ENCODE results near the gene FSIP1. TPM values are rescaled to one million over a fixed set of nuclear protein-coding genes. Genes with fewer than 3 reads are reported as not detected.
A peak's percentile ranks its signal among the peaks of the same experiment; 100 is the strongest.

Gene FSIP1
- total RNA-seq, 3 donors from 2014 or later: 0.22 to 0.69 (median 0.38) TPM

DNA sequence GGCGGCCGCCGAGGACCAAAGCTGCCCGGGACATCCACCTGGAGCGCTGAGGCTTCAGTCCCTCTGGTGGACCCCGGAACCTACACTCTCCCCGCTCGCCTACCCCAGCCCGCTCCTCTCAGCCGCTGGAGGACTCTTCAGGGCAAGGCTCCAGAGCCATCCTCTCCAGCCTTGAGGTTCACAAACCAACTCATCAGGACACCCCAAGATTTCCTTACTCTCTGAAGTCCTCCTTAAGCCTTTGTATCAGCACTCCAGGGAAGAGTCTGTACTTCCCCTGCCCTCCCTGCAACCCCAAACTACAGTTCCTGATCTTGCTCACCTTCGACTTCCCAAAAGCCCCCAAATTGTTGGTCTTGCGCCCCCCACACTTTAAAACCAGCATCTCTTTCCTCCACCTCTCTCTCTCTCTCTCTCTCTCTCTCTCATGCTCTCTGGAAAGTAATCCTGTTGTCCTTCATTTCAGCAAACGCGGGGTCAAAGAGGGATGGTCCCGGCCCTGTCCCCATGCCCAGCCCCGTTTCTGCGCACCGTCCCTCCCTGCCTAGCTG, 201.3 kb downstream of the FSIP1 start:
- H3K4me3 Mint-ChIP-seq: peak overlapping the region; percentile 52
- DNase-seq (no peak), ATAC-seq (peak; percentile 3 to 20)
- H3K27me3 Mint-ChIP-seq (ENCODE audit: low read depth): peaks cover 42% of the 10 kb centered on the region
- H3K9me3 Mint-ChIP-seq: no peaks in the 10 kb centered on the region
- peaks cover 18% of the 10 kb centered on the region for H3K4me1 Mint-ChIP-seq (ENCODE audit: low read depth)
- H3K36me3 Mint-ChIP-seq (ENCODE audit: insufficient read depth): no peaks in the 10 kb centered on the region

DNA sequence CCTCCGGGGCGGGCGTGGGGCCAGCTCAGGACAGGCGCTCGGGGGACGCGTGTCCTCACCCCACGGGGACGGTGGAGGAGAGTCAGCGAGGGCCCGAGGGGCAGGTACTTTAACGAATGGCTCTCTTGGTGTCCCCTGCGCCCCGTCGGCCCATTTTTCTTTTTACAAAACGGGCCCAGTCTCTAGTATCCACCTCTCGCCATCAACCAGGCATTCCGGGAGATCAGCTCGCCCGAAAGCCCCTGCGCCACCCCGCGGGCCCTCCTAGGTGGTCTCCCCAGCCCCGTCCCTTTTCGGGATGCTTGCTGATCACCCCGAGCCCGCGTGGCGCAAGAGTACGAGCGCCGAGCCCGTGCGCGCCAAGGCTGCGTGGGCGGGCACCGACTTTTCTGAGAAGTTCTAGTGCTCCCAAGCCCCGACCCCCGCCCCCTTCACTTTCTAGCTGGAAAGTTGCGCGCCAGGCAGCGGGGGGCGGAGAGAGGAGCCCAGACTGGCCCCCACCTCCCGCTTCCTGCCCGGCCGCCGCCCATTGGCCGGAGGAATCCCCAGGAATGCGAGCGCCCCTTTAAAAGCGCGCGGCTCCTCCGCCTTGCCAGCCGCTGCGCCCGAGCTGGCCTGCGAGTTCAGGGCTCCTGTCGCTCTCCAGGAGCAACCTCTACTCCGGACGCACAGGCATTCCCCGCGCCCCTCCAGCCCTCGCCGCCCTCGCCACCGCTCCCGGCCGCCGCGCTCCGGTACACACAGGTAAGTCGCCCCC, 202.0 kb downstream of the FSIP1 start, which contains the start of gene THBS1:
Gene THBS1 (plus strand): TSS at position 595 of the 757 bp plus-strand sequence. CDS start 779 bp downstream, outside the sequence.
- Mint-ChIP-seq H3K4me1 (ENCODE audit: low read depth) (peaks cover 18% of the 10 kb centered on the region), H3K36me3 (ENCODE audit: insufficient read depth) (no peaks in the 10 kb centered on the region), H3K9me3 (no peaks in the 10 kb centered on the region), H3K4me3 (peak within 1 kb of the TSS; percentile 52), H3K27me3 (ENCODE audit: low read depth) (peaks cover 48% of the 10 kb centered on the region)
- DNase-seq: peak; percentile 39
- peak; percentile 36 to 46 for ATAC-seq

GRCh38 chr15:39580117-39580484, 202.5 kb downstream of the FSIP1 start:
- H3K27me3 Mint-ChIP-seq (ENCODE audit: low read depth): peaks cover 53% of the 10 kb centered on the region
- ATAC-seq (peak; percentile 86 to 93), DNase-seq (peak; percentile 79)
- no peaks in the 10 kb centered on the region for H3K9me3 Mint-ChIP-seq
- H3K4me3 Mint-ChIP-seq: peak overlapping the region; percentile 52
- H3K36me3 Mint-ChIP-seq (ENCODE audit: insufficient read depth): no peaks in the 10 kb centered on the region
- H3K4me1 Mint-ChIP-seq (ENCODE audit: low read depth): peaks cover 15% of the 10 kb centered on the region

GRCh38 chr15:39579487-39580116, 203.0 kb downstream of the FSIP1 start:
- H3K4me3 Mint-ChIP-seq: peak overlapping the region; percentile 52
- H3K9me3 Mint-ChIP-seq: no peaks in the 10 kb centered on the region
- peaks cover 15% of the 10 kb centered on the region for H3K4me1 Mint-ChIP-seq (ENCODE audit: low read depth)
- no peak for ATAC-seq
- H3K27me3 Mint-ChIP-seq (ENCODE audit: low read depth): peaks cover 56% of the 10 kb centered on the region
- no peaks in the 10 kb centered on the region for H3K36me3 Mint-ChIP-seq (ENCODE audit: insufficient read depth)
- no peak for DNase-seq

DNA sequence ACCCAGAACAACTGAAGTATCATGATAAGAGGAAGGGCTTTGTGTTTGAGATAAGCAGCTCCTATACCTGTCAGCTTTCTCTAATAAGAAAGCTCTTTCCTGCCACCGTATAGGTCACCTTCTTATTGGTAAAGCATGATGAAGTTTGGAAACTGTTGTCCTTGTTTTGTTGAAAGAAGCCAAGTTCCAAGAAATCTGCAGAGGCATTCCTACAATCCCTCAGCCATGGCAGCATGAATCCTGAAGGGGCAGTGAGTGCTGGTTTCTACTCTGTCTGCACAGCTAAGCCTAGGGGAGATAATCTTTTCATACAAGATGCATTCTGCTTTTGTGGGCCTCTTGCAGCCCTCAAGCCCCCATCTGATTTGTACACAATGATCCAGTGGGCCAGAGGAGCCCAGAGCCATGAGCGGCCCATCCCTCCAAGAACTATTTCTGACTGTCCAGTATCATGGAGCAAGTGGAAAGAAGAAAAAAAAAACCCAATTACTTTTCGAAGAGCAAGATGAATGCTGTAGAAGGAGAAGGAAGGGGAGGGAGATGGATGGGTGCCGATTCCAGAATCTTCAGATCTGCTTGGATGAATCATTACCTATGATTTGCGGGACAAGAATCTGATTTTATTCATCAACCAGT, 203.7 kb downstream of the FSIP1 start:
- no peaks in the 10 kb centered on the region for H3K36me3 Mint-ChIP-seq (ENCODE audit: insufficient read depth)
- no peak for DNase-seq
- H3K4me3 Mint-ChIP-seq: no peak overlapping the region
- no peak for ATAC-seq
- H3K9me3 Mint-ChIP-seq: no peaks in the 10 kb centered on the region
- peaks cover 15% of the 10 kb centered on the region for H3K4me1 Mint-ChIP-seq (ENCODE audit: low read depth)
- peaks cover 57% of the 10 kb centered on the region for H3K27me3 Mint-ChIP-seq (ENCODE audit: low read depth)

GRCh38 chr15:39575180-39575579, 207.5 kb downstream of the FSIP1 start:
- DNase-seq (no peak), ATAC-seq (no peak)
- no peak overlapping the region for H3K4me3 Mint-ChIP-seq
- H3K36me3 Mint-ChIP-seq (ENCODE audit: insufficient read depth): no peaks in the 10 kb centered on the region
- peaks cover 7% of the 10 kb centered on the region for H3K4me1 Mint-ChIP-seq (ENCODE audit: low read depth)
- peaks cover 63% of the 10 kb centered on the region for H3K27me3 Mint-ChIP-seq (ENCODE audit: low read depth)
- H3K9me3 Mint-ChIP-seq: no peaks in the 10 kb centered on the region

DNA sequence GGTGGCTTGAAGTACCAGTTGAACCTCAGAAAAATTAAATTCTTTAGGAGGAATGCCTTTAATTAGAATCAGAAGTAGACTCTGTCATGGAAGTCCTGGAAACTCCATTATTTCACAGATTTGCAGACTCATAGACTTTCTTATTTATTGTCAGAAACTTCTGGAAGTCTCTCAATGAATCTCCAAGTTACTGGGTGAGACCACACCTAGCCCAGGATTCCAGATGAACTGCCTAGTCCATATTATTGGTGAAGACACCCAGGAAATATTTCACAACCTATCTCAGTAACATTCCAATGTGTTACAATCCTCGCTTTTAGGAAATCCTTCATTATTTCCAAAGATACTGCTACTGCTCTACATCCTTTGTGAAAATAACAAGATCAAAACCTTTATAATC, 208.2 kb downstream of the FSIP1 start:
- Mint-ChIP-seq H3K27me3 (ENCODE audit: low read depth) (peaks cover 60% of the 10 kb centered on the region), H3K9me3 (no peaks in the 10 kb centered on the region), H3K36me3 (ENCODE audit: insufficient read depth) (no peaks in the 10 kb centered on the region), H3K4me1 (ENCODE audit: low read depth) (peaks cover under 1% of the 10 kb centered on the region), H3K4me3 (no peak overlapping the region)
- ATAC-seq (no peak), DNase-seq (no peak)

GRCh38 chr15:39573844-39574243, 208.8 kb downstream of the FSIP1 start:
- no peak overlapping the region for H3K4me3 Mint-ChIP-seq

GRCh38 chr15:39573287-39573686, 209.4 kb downstream of the FSIP1 start:
- no peak for DNase-seq
- H3K9me3 Mint-ChIP-seq: no peaks in the 10 kb centered on the region
- H3K27me3 Mint-ChIP-seq (ENCODE audit: low read depth): peaks cover 50% of the 10 kb centered on the region
- H3K36me3 Mint-ChIP-seq (ENCODE audit: insufficient read depth): no peaks in the 10 kb centered on the region
- ATAC-seq: no peak
- no peaks in the 10 kb centered on the region for H3K4me1 Mint-ChIP-seq (ENCODE audit: low read depth)
- H3K4me3 Mint-ChIP-seq: no peak overlapping the region

More at GRCh38 chr15:39573844-39574243, 208.8 kb downstream of the FSIP1 start:
- Mint-ChIP-seq H3K4me1 (ENCODE audit: low read depth) (no peaks in the 10 kb centered on the region), H3K27me3 (ENCODE audit: low read depth) (peaks cover 56% of the 10 kb centered on the region), H3K9me3 (no peaks in the 10 kb centered on the region), H3K36me3 (ENCODE audit: insufficient read depth) (no peaks in the 10 kb centered on the region)
- ATAC-seq (no peak), DNase-seq (no peak)

- Mint-ChIP-seq H3K36me3 (ENCODE audit: insufficient read depth) (no peaks in the 10 kb centered on the region), H3K9me3 (no peaks in the 10 kb centered on the region), H3K4me1 (ENCODE audit: low read depth) (no peaks in the 10 kb centered on the region), H3K4me3 (no peak overlapping the region), H3K27me3 (ENCODE audit: low read depth) (peaks cover 15% of the 10 kb centered on the region)
- ATAC-seq (no peak), DNase-seq (no peak)
Measured at GRCh38 chr15:39565851-39566250, 216.8 kb downstream of the FSIP1 start.

- no peaks in the 10 kb centered on the region for H3K9me3 Mint-ChIP-seq
Measured at GRCh38 chr15:39564972-39565665, 217.5 kb downstream of the FSIP1 start.

GRCh38 chr15:39558421-39558820, 224.2 kb downstream of the FSIP1 start:
- Mint-ChIP-seq H3K27me3 (ENCODE audit: low read depth) (no peaks in the 10 kb centered on the region), H3K9me3 (no peaks in the 10 kb centered on the region), H3K4me1 (ENCODE audit: low read depth) (no peaks in the 10 kb centered on the region), H3K4me3 (no peak overlapping the region), H3K36me3 (ENCODE audit: insufficient read depth) (no peaks in the 10 kb centered on the region)
- ATAC-seq (no peak), DNase-seq (no peak)

More at GRCh38 chr15:39564972-39565665, 217.5 kb downstream of the FSIP1 start:
- H3K36me3 Mint-ChIP-seq (ENCODE audit: insufficient read depth): no peaks in the 10 kb centered on the region
- H3K4me3 Mint-ChIP-seq: no peak overlapping the region
- DNase-seq (no peak), ATAC-seq (no peak)
- H3K4me1 Mint-ChIP-seq (ENCODE audit: low read depth): no peaks in the 10 kb centered on the region
- peaks cover 11% of the 10 kb centered on the region for H3K27me3 Mint-ChIP-seq (ENCODE audit: low read depth)

DNA sequence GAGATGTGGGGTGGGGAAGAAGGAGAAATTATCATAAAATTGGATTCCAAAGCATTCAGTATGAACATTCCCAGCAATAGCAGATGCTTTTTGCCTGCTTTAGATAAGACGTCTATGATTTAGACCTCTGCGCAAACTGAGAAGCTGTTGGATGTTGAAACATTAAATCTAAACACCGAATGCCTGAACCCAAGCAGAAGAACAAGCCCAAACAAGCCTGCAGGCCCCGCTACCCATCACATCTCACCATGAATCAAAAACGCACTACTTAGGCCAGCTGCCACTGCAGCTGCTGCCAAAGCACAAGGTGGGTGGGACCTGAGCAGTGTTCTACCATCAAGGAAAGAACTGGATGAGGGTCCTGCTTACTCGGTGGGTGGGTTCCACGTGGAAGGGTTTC, 226.2 kb downstream of the FSIP1 start:
- Mint-ChIP-seq H3K36me3 (ENCODE audit: insufficient read depth) (no peaks in the 10 kb centered on the region), H3K9me3 (no peaks in the 10 kb centered on the region), H3K4me3 (no peak overlapping the region), H3K27me3 (ENCODE audit: low read depth) (no peaks in the 10 kb centered on the region), H3K4me1 (ENCODE audit: low read depth) (no peaks in the 10 kb centered on the region)
- ATAC-seq (no peak), DNase-seq (no peak)

GRCh38 chr15:39555885-39556284, 226.8 kb downstream of the FSIP1 start:
- Mint-ChIP-seq H3K27me3 (ENCODE audit: low read depth) (no peaks in the 10 kb centered on the region), H3K36me3 (ENCODE audit: insufficient read depth) (no peaks in the 10 kb centered on the region), H3K4me1 (ENCODE audit: low read depth) (no peaks in the 10 kb centered on the region), H3K9me3 (no peaks in the 10 kb centered on the region), H3K4me3 (no peak overlapping the region)
- DNase-seq: no peak
- ATAC-seq: no peak
